ENCODE results near the gene ZBTB26.
A peak's percentile ranks its signal among the peaks of the same experiment; 100 is the strongest.

The ZBTB26 gene

GRCh38 chr9:122931226-122932121 is at the start of gene ZBTB26:
Gene ZBTB26 (minus strand): TSS chr9:122931512. CDS start chr9:122919934, 11,578 bp downstream.
- DNase-seq (ENCODE audit: low spot score): peak; percentile 97

- DNase-seq (ENCODE audit: low spot score): no peak
Observed at GRCh38 chr9:122978601-122979000, 47.3 kb upstream of the ZBTB26 start.

GRCh38 chr9:122975196-122975595 is 43.9 kb upstream of the ZBTB26 start:
- DNase-seq (ENCODE audit: low spot score): no peak

GRCh38 chr9:122961139-122961538 is 29.8 kb upstream of the ZBTB26 start:
- DNase-seq (ENCODE audit: low spot score): no peak

GRCh38 chr9:122955961-122956360 is 24.6 kb upstream of the ZBTB26 start:
- no peak for DNase-seq (ENCODE audit: low spot score)

- no peak for DNase-seq (ENCODE audit: low spot score)
Observed at GRCh38 chr9:122954253-122954691, 23.0 kb upstream of the ZBTB26 start.

GRCh38 chr9:122951056-122951455 is 19.7 kb upstream of the ZBTB26 start:
- no peak for DNase-seq (ENCODE audit: low spot score)

GRCh38 chr9:122950263-122950662 is 19.0 kb upstream of the ZBTB26 start:
- DNase-seq (ENCODE audit: low spot score): no peak

- DNase-seq (ENCODE audit: low spot score): peak; percentile 74
Observed at GRCh38 chr9:122949696-122950095, 18.4 kb upstream of the ZBTB26 start.

GRCh38 chr9:122948313-122948712 is 17.0 kb upstream of the ZBTB26 start:
- no peak for DNase-seq (ENCODE audit: low spot score)

- no peak for DNase-seq (ENCODE audit: low spot score)
Observed at GRCh38 chr9:122946461-122947005, 15.2 kb upstream of the ZBTB26 start.

- DNase-seq (ENCODE audit: low spot score): no peak
Observed at GRCh38 chr9:122944960-122945888, 13.9 kb upstream of the ZBTB26 start.

- DNase-seq (ENCODE audit: low spot score): peak; percentile 58
Observed at GRCh38 chr9:122941582-122942234, 10.4 kb upstream of the ZBTB26 start.

- DNase-seq (ENCODE audit: low spot score): peak; percentile 99
Observed at GRCh38 chr9:122940749-122941581, 9.7 kb upstream of the ZBTB26 start, which contains the start of gene RABGAP1. Gene RABGAP1 (plus strand): TSS chr9:122941020. CDS start chr9:122957060, 16,040 bp downstream.

GRCh38 chr9:122940454-122940748 is 9.1 kb upstream of the ZBTB26 start:
- DNase-seq (ENCODE audit: low spot score): no peak

- no peak for DNase-seq (ENCODE audit: low spot score)
Observed at GRCh38 chr9:122939601-122940000, 8.3 kb upstream of the ZBTB26 start.

GRCh38 chr9:122936883-122937282 is 5.6 kb upstream of the ZBTB26 start:
- DNase-seq (ENCODE audit: low spot score): no peak

GRCh38 chr9:122936464-122936863 is 5.2 kb upstream of the ZBTB26 start:
- DNase-seq (ENCODE audit: low spot score): no peak

- no peak for DNase-seq (ENCODE audit: low spot score)
Observed at GRCh38 chr9:122930541-122931225, 629 bp downstream of the ZBTB26 start.

- no peak for DNase-seq (ENCODE audit: low spot score)
Observed at GRCh38 chr9:122929796-122930354, 1.4 kb downstream of the ZBTB26 start.

Data from pons (tissue), 1 donor.